NCI-H2196 treated with DMSO at 0.1 percent for 48 hours (cell line): Measurements from ENCODE around the gene HSPA13.
A peak's percentile ranks its signal among the peaks of the same experiment; 100 is the strongest.
"Not testable (repeated sequence)": the region's sequence is repeated elsewhere in the genome, so short reads cannot be mapped to it uniquely, and the experiment has no call there.

Source experiments
- DNase-seq: peaks from one replicate; lab custom pipeline; 2025; ENCODE audit not compliant: unreplicated experiment; lab: John Stamatoyannopoulos, UW

Gene HSPA13, protein sequence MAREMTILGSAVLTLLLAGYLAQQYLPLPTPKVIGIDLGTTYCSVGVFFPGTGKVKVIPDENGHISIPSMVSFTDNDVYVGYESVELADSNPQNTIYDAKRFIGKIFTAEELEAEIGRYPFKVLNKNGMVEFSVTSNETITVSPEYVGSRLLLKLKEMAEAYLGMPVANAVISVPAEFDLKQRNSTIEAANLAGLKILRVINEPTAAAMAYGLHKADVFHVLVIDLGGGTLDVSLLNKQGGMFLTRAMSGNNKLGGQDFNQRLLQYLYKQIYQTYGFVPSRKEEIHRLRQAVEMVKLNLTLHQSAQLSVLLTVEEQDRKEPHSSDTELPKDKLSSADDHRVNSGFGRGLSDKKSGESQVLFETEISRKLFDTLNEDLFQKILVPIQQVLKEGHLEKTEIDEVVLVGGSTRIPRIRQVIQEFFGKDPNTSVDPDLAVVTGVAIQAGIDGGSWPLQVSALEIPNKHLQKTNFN

DNA sequence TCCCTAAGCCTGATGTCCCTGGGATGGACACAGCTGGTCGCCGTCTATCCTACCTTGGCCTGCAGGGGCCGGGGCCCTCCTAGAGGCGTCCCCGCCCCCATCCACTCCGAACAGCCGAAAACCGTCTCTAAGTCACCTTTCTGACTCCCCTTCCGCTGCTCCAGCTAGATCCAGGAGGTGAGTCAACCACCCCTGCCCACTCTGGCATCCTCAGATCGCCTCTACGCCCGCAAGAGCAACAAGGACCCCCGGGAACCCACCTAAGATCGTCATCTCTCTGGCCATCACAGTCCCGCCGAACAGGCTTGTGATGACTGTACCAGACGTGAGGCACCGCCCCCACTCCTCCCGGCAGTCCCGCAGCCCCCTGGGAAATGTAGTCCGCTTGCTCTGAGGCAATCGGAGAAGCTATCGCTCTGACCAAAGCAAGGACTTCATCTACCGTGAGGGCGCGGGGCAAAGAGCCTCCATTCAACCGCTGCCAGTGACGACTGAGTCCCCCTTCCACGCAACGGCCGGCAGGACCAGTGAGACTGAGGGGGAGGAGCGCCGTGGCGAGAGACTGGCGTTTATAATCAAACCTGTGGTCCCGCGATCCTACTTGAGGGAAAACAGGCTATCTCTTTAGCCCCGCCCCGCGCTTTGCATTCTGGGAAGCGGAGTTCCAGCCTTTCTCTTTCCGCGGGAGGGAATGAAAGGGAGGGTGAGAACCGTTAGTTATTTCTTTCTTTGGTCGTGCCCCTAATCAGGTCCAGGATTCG, at the start of gene HSPA13:
TSS of gene HSPA13 (minus strand) at position 312 of the 761 bp plus-strand sequence. CDS start at position 285, 27 bp downstream.
- peak; percentile 99 for DNase-seq

DNA sequence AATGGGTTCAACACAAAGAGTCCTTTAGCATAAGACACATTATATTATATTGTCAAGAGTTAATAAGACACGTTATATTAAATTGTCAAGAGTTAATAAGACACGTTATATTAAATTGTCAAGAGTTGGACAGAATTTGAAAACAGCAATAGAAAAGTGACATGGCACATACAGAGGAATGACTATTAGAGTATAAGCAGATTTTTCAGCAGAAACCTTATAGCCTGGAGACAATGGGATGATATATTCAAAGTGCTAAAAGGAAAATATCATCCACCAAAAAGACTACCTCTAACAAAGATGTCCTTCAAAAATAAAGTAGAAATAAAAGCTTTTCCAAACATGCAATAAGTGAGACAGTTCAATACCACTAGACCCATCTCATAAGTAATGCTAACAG, 36.0 kb upstream of the HSPA13 start:
- no peak for DNase-seq

DNA sequence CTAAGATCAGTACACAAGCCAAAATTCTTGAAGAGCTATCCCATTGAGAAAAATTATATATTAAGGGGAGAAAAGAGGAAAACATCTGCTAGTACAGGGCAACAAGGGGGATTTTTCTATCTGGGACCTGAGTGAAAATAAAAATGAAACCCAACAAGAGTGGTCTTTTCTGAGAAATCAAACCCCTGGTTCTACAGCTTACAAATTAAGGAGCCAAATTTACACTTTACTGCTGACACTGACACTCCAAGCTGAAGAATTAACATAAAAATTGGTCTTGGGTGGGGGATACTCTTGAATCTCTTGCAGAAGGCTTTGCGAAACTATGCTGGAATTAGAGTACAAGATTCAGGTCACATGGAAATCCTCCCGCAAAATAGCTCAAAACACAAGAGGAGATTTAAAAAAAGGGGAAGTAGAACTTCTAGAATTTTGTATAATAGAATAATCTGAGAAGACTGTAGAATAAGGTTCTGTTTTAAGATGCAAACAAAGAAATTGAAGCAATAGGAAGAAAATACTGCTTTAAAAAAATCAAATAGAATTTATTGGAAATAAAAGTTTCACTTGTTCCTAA, 32.1 kb upstream of the HSPA13 start:
- no peak for DNase-seq

DNA sequence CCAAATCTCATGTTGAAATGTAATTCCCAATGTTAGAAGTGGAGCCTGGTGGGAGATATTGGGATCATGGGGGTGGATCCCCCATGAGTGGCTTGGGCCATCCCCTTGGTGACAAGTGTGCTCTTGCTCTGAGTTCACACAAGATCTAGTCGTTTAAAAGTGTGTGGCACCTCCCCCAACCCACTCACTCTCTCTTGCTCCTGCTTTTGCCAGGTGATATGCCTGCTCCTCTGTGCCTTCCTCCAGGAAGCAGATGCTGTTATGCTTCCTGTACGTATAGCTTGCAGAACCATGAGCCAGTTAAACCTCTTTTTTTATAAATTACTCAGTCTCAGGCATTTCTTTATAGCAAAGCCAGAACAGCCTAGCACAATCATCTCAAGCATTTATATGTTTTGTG, 23.0 kb upstream of the HSPA13 start:
- DNase-seq = no peak

DNA sequence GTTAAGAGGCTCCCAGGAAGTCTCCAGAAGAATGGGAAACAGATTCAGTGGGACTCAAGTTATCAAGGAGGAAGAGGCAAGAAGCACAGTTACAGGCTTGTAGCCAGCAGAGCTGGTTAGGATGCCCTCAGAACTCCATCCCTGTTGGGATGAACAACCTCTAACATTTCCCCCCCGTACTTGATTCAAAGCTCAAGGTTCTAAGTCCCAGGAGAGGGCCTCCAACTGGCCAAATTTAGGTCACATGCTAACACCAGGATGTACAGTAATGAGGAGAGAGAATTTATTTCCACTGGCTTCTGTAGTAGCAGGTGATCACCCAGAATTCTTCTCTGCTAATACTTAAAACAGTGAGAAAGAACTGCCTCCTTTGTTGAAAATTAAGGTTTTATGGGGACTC, 22.3 kb upstream of the HSPA13 start:
- DNase-seq = no peak

DNA sequence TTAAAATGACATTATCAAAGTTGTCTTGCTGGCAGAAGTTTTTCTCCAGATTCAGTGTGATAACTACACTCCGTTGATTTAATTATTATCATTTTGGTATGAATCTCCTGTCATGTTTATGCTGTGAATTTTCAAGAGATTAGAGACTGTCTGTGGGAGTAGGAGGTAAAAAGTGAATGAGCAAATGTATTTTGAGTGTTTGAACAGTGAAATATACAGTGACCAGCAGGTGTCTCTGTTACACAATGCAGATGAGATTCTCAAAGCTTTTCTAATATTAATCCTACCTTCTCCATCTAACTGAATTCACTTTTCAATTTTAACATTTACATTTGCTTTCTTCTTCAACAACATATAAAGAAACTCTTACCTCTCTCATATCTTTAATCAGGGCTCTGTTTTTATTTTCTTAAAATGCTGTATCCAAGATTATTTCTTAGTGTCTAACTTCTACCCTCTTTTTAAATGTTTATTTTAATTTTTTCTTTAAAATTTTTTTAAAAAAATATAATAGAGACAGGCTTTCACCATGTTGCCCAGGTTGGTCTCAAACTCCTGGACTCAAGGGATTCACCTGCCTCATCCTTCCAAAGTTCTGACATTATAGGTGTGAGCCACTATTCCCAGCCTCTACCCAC, 20.9 kb upstream of the HSPA13 start:
- peak; percentile 7 for DNase-seq

DNA sequence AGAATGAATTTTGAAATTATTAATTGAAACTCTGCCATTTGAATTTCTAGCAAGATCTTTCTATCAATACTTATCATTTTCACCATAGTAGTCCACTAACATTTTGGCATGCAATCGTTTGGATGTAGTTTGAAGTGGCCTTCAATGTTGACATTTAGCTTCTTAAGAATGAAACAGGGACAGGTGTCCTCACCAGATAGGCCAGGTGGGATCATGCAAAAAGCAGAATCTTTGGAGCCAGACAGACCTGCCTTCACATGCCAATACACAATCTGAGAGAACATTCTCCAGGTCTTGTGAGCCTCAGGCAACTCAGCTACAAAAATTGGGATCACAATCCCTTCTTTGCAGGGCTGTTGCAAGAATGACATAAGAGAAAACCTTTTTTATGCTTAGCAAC, 18.3 kb upstream of the HSPA13 start:
- no peak for DNase-seq

DNA sequence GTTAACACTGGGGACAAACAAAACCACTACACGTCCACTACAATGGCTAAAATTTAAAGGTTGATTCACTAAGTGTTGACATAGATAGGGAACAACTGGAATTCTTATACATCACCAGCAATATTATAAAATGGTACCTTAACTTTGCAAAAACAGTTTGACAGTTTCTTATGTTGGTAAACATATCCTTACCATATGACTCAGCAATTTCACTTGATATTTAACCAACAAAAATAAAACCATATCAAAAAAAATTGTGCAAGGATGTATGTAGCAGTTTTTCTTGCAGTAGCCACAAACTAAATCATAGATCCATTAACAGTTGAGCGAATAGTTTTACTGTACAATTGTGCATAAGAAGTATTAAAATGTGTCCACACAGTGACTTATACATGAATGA, 5.3 kb upstream of the HSPA13 start:
- no peak for DNase-seq

DNA sequence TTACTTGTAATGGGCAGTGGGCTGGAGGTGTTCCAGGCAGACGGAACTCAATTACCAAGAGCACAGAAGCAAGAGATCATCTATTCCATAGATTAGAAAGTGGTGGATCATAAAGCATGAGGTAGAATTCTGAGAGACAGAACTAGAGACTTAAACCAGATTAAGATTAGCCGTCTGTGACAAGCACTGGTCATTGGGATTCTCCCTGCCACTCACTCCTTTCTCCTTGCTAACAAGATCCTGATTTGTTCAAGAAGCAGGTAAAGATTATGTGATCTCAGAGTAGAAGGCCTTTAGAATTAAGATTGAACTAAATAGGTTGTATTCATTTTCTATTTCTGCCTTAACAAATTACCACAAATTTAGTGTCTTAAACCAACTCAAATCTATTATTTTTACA, 1.5 kb upstream of the HSPA13 start:
- no peak for DNase-seq

DNA sequence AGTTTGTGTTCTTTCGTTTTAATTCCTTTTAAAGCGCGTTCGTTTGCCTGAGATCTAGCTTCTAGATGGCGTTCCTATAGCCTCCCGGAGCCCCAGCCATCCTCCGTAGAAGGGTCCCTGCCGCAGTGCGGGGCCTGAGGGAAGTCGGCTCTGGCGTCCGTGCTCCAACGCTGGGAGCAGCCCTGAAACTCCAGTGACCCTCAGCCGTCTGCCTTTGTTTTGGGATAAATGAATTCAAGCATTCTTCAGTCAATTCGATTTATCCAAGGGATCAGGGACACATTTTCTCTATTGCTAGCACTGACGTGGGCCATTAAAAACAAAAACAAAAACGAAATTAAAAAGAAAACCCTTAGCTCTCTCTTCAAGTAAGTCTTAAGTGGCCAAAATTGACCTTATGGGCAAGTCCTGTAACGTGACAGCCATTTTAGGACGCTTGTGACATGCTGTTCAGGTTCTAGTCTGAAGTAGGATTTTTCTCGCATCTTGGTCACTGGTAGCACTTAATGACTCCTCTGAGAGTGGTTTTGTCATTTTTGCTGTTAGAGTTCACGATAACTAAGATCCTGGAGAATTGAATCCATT, 742 bp upstream of the HSPA13 start:
- no peak for DNase-seq

DNA sequence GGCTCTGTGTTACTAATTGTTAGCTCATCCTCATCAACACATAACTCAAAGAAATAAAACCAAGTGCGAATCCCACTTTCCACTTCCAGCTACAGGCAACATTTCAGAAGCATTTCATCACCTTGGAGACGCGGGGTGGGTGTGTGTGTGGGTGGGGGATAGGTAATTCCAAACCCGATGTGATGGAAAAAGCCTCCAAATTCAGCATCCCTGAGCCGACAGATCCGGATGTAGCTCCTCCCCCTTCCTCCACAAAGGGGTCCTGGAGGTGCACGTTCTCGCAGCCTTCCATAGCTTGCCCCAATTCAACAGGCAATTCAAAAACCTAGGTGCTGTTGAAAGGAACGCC, 486 bp downstream of the HSPA13 start:
- no peak for DNase-seq

DNA sequence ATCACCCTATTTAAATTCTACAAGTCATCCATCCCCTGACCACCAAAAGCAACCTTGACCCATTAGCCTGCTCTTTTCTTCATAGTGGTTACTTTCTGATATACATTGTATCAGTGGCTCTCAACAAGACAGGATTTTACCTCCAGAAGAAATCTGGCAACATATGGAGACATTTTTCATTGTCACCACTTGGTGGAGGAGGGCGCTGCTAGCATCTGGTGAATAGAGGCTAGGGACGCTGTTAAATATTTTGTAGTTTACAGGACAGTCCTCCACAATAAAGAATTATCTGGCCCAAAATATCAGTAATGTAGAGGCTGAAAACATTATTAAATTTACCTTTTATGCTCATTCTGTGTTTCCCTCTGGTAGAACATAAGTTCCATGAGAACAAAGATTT, 6.1 kb downstream of the HSPA13 start:
- no peak for DNase-seq

DNA sequence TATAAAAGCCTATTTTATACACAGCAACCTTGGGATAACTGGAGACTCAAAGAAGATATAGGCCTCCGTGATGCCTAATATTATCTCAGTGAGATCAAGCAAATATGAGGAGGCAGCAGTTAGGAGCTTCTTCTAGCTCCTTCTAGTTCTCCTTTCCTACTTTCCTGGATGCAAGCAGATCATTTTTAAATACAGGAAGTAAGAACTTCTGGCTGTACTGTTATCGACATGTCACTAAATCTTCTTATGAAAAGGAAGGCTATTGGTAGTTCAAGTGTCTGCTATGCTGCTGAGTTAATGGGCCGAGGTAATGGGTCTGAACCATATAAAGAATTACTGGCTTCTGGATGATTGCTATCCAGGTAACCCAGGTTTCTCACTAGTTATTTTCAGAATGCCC, 15.9 kb downstream of the HSPA13 start:
- no peak for DNase-seq

DNA sequence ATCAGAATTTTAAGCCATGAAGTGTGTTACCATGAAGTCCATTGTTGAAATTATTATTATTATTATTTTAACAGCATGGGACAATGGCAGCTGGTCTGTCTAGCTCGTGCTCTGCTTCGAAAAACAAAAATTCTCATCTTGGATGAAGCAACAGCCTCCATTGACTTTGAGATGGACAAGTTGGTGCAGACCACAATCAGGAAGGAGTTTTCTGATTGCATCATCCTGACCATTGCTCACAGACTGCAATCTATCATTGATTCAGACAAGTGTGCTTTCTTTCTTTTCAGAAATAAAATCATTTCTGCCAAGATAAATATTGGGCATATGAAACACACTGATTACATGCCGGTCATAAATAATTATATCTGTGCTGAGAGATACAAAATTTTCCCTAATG, 21.0 kb downstream of the HSPA13 start:
- DNase-seq = no peak

DNA sequence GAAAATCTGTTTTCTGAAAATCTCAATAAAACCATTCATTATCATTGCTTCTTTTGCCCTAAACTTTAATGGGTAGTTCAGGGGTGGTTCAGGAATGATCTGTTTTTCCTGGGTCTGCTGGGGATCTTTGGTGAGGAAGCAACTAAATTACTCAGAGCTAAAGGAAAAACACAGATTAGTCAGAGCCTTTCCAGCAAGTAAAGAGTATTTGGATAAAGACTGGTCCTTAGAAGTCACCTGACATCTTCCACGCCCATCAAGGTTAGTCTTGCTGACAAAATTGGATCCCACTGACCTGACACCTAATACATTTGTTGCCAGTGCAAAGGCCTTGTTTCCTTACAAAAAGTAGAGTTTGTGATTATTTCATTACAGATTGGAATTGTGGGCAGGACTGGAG, 24.2 kb downstream of the HSPA13 start:
- no peak for DNase-seq

DNA sequence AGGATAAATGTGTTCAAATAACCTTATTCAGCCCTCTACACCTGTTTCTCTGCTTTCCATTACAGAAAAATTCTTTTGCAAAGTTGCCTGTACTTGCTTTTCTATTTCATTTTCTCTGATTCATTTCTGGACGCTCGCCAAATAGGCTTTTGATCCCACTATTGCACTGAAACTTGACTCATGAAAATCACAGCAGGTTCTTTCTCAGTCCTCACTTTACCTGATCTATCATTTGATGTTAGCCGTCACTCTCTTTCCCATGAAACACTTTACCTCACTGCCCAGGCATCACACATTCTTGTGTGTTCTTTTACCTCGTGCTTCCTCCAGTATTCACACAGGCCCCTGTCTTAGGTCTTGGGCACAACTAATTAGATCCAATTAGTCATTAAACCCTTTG, 26.2 kb downstream of the HSPA13 start:
- DNase-seq = no peak

DNA sequence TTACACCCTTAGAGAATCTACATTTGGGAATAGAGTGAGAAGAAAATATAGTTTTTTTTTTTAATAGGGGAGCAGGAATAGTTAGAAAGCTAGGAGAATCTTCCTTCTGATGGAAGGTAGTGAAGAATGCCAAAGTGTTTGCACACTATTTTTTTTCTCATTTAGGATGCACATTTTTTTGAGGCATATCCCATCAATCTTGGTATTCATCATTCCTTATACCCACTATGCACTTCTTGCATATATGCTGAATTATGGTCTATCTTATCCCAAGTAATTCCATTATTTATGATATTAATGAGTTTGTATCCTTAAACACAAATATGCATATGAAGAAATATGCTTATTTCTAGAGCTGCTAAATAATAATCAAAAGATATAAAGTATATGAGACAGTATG, 28.4 kb downstream of the HSPA13 start:
- no peak for DNase-seq

DNA sequence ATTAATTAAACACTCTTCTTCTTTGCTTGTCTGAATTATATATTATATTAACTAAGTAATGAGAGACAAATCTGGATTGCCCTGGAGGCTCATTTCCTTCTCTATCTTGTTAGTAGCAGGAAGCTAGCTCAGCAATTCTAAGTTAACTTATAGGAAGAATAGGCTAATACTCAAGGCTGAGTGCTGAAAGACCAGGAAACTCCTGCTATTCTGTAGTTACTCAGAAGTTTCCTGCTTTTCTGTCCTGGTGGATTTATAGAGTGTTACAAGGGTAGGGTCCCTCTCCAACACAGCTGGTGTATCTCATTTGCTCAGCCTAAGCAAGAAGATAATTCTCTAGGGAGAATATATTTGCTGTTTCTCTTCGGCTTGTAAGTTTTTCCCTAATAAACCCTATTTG, 29.2 kb downstream of the HSPA13 start:
- DNase-seq = no peak

DNA sequence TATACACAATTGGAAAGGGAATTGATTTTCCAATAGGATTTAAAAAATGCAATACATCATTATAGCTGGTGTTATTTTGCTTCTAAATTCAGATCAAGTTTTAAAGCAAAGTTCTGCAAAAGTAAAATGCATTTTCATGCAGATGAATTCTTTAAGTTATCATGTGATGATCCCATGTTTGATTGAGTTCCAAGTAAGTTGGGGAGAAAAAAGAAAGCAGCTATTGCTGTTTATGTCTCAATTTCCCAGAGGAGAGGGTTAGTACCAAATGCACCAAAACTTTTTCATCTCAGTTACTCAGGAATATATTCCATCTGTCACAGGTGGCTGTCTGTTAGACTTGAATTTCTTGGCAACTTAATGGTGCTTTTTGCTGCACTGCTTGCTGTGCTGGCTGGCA, 29.7 kb downstream of the HSPA13 start:
- no peak for DNase-seq

DNA sequence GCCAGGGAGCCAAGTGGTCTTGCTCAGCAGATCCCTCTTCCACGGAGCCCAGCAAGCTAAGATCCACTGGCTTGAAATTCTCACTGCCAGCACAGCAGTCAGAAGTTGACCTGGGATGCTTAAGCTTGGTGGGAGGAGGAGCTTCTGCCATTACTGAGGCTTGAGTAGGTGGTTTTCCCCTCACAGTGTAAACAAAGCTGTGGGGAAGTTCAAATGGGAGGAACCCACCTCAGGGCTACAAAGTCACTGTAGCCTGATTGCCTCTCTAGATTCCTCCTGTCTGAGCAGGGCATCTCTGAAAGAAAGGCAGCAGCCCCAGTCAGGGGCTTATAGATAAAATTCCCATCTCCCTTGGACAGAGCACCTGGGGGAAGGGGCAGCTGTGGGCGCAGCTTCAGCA, 55.6 kb downstream of the HSPA13 start:
- not testable (repeated sequence) for DNase-seq

DNA sequence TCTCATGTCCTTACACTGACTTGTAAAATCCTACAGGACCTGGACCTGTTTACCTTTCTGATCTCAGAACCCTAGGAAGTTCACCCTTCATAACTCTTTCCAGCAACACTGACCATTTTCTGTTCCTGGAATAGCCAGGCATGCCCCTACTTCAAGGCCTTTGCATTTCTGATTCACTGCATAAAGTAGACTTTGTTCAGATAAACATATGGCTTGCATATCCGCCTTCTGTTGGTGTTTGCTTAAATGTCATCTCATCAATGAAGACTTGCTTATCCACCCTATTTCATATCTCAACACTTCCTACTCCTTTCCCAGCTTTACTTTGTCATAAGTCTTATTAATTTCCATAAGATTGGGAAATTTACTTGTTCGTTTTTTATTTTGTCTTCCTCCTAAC, 57.4 kb downstream of the HSPA13 start:
- no peak for DNase-seq
